Neural cell (in vitro differentiated cells): ENCODE data around the gene TRMT1. TPM values are rescaled to one million over a fixed set of nuclear protein-coding genes. Genes with fewer than 3 reads are reported as not detected.

Experiments used
- H2AFZ ChIP-seq: fragments of 200-600, 300-800 bp; sonication (generic), shearing (Covaris generic); 2 replicates; pipeline ENCODE4 v1.6.0; 2014; ENCODE audit warnings: low read depth, mild to moderate bottlenecking, antibody characterized with exemption, low read length, moderate library complexity
- H3F3A ChIP-seq: fragments of 200-600 bp; shearing (Covaris generic); 2 replicates; pipeline ENCODE4 v1.6.1; 2016; ENCODE audit warnings: mild to moderate bottlenecking, moderate library complexity, mixed read lengths, antibody characterized with exemption, low read length; ENCODE audit not compliant: insufficient read depth, poor library complexity, severe bottlenecking
- H3K27ac ChIP-seq: fragments of 200-600, 300-800 bp; sonication (generic), shearing (Covaris generic); 2 replicates; pipeline ENCODE4 v1.5.1; 2014; ENCODE audit warnings: mild to moderate bottlenecking, low read length, moderate library complexity
- H3K27me3 ChIP-seq: fragments of 300-800, 200-600 bp; sonication (generic), shearing (Covaris generic); 2 replicates; pipeline ENCODE4 v1.6.0; 2014; ENCODE audit warnings: mild to moderate bottlenecking, low read depth, low read length, moderate library complexity; ENCODE audit not compliant: insufficient read depth
- H3K36me3 ChIP-seq: fragments of 300-800, 200-600 bp; sonication (generic), shearing (Covaris generic); 2 replicates; pipeline ENCODE4 v1.5.1; 2014; ENCODE audit warnings: mild to moderate bottlenecking, antibody characterized with exemption, low read length, moderate library complexity; ENCODE audit not compliant: insufficient read depth
- H3K4me2 ChIP-seq: fragments of 300-800, 200-600 bp; sonication (generic), shearing (Covaris generic); 2 replicates; pipeline ENCODE4 v1.6.0; 2014; ENCODE audit warnings: mild to moderate bottlenecking, low read length
- H3K4me3 ChIP-seq: fragments of 300-800, 200-600 bp; sonication (generic), shearing (Covaris generic); 2 replicates; pipeline ENCODE4 v1.5.1; 2014; ENCODE audit warnings: mild to moderate bottlenecking, low read length, moderate library complexity
- H3K79me2 ChIP-seq: fragments of 200-600 bp; shearing (Covaris generic); replicated peaks from 2 replicates; pipeline ENCODE4 v1.6.0; 2014; ENCODE audit warnings: mild to moderate bottlenecking, low read length, moderate library complexity; ENCODE audit not compliant: insufficient read depth
- H3K9ac ChIP-seq: fragments of 300-800, 200-600 bp; sonication (generic), shearing (Covaris generic); 2 replicates; pipeline ENCODE4 v1.6.1; 2016; ENCODE audit warnings: mild to moderate bottlenecking, low read length, mixed read lengths
- H3K9me2 ChIP-seq: fragments of 200-600 bp; shearing (Covaris generic); 2 replicates; pipeline ENCODE4 v1.6.1; 2016; ENCODE audit warnings: mild to moderate bottlenecking, low read length, mixed read lengths; ENCODE audit not compliant: insufficient read depth
- H3K9me3 ChIP-seq: fragments of 200-600, 300-800 bp; sonication (generic), shearing (Covaris generic); 2 replicates; pipeline ENCODE4 v1.6.1; 2016; ENCODE audit warnings: mild to moderate bottlenecking, mixed run types, low read length, moderate library complexity, mixed read lengths
- H4K20me1 ChIP-seq: fragments of 200-600 bp; shearing (Covaris generic); 2 replicates; pipeline ENCODE4 v1.6.1; 2016; ENCODE audit warnings: mild to moderate bottlenecking, mixed run types; ENCODE audit not compliant: insufficient read depth
- CTCF ChIP-seq: fragments of 450-650 bp; IDR thresholded peaks from 2 replicates; pipeline ENCODE4 v1.5.1; 2014; ENCODE audit warnings: antibody characterized with exemption, mild to moderate bottlenecking, moderate library complexity; ENCODE audit not compliant: poor library complexity, severe bottlenecking
- EP300 ChIP-seq: fragments of 450-650 bp; conservative IDR thresholded peaks from 2 replicates; pipeline ENCODE4 v1.6.1; 2014; ENCODE audit warnings: antibody characterized with exemption, mild to moderate bottlenecking, moderate library complexity; ENCODE audit not compliant: poor library complexity, severe bottlenecking
- EZH2 ChIP-seq: fragments of 200-600, 300-800 bp; shearing (Covaris generic), sonication (generic); IDR thresholded peaks from 2 replicates; pipeline ENCODE4 v1.6.1; 2014; ENCODE audit warnings: antibody characterized with exemption, low read length, borderline replicate concordance, mild to moderate bottlenecking; ENCODE audit not compliant: insufficient read depth, poor library complexity, severe bottlenecking
- MXI1 ChIP-seq: fragments of 450-650 bp; conservative IDR thresholded peaks from 2 replicates; pipeline ENCODE4 v1.6.1; 2014; ENCODE audit warnings: antibody characterized with exemption, mild to moderate bottlenecking; ENCODE audit not compliant: poor library complexity, severe bottlenecking
- POLR2AphosphoS5 ChIP-seq: IDR thresholded peaks from 2 replicates; pipeline ENCODE4 v1.6.1; 2012
- RAD21 ChIP-seq: fragments of 450-650 bp; conservative IDR thresholded peaks from 2 replicates; pipeline ENCODE4 v1.6.1; 2014; ENCODE audit warnings: antibody characterized with exemption, mild to moderate bottlenecking, moderate library complexity
- REST ChIP-seq: IDR thresholded peaks from 2 replicates; pipeline ENCODE4 v1.6.1; 2012; ENCODE audit warnings: borderline replicate concordance
- SMC3 ChIP-seq: fragments of 450-650 bp; conservative IDR thresholded peaks from 2 replicates; pipeline ENCODE4 v1.6.1; 2014; ENCODE audit warnings: antibody characterized with exemption, mild to moderate bottlenecking, moderate library complexity; ENCODE audit not compliant: poor library complexity
- TAF1 ChIP-seq: IDR thresholded peaks from 2 replicates; pipeline ENCODE4 v1.6.1; 2012; ENCODE audit warnings: low read depth
- polyA plus RNA-seq: library from polyadenylated mRNA; depleted of rRNA; stranded (reverse); fragments of >200 nt; gene quantifications from 2 replicates; pipeline ENCODE4 v1.2.3, GENCODE V29; 2014

TRMT1 gene
- polyA plus RNA-seq, 1 donor from 2014 or later, result 94.4 TPM

DNA sequence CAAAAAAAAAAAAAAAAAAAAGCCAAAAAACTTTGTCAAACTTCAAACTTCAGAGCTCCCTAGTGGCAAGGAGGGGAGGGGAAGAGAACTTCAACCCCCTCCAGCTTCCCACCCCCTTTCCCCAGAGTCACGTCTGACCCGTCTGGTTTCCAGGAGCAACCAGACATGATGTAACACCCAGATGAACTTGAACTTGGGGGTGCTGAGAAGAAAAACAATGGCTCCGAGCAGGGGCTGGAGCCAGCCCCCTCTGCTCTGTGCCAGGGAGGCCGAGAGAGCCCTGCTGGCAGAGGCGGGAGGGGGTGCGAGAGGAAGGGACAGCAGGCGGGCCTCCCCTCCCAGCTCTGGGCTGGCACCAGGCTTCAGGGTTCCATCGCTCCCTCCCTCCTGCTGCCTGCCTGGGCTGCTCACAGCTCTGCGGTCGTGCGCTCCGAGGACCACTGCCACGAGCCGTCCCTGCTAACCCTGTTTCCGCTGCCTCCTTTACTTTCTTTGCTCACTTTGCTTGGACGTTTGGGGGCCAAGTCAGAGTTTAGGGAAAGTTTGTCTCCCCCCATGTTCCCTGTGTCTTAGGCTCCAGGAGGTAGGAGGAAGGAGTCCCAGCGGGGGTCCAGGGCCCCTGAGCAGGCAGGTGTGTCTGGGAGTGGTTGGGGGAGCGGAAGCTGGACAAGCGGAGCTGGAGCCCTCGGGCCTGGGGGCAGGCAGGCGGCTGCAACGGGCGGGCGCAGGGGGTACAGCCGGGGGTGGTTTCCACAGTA, 25.0 kb downstream of the TRMT1 start:
- H3K79me2 ChIP-seq, result no peaks in the 10 kb centered on the region
- no peaks in the 10 kb centered on the region for H3F3A ChIP-seq
- H3K4me2 ChIP-seq, result no peak overlapping the region
- no peak for TF ChIP-seq REST
- TF ChIP-seq POLR2AphosphoS5, result no peak
- no peak for TF ChIP-seq TAF1
- TF ChIP-seq EZH2, result no peak
- no peak for TF ChIP-seq CTCF
- no peak for TF ChIP-seq SMC3
- TF ChIP-seq MXI1, result no peak
- TF ChIP-seq EP300, result no peak
- no peak for TF ChIP-seq RAD21
- no peak overlapping the region for H3K27ac ChIP-seq
- no peak overlapping the region for H3K9ac ChIP-seq
- H3K9me3 ChIP-seq, result no peaks in the 10 kb centered on the region
- H3K27me3 ChIP-seq, result peaks cover 28% of the 10 kb centered on the region
- no peaks in the 10 kb centered on the region for H4K20me1 ChIP-seq
- H2AFZ ChIP-seq, result no peak overlapping the region
- H3K9me2 ChIP-seq, result no peaks in the 10 kb centered on the region
- H3K36me3 ChIP-seq, result no peaks in the 10 kb centered on the region
- no peak overlapping the region for H3K4me3 ChIP-seq

DNA sequence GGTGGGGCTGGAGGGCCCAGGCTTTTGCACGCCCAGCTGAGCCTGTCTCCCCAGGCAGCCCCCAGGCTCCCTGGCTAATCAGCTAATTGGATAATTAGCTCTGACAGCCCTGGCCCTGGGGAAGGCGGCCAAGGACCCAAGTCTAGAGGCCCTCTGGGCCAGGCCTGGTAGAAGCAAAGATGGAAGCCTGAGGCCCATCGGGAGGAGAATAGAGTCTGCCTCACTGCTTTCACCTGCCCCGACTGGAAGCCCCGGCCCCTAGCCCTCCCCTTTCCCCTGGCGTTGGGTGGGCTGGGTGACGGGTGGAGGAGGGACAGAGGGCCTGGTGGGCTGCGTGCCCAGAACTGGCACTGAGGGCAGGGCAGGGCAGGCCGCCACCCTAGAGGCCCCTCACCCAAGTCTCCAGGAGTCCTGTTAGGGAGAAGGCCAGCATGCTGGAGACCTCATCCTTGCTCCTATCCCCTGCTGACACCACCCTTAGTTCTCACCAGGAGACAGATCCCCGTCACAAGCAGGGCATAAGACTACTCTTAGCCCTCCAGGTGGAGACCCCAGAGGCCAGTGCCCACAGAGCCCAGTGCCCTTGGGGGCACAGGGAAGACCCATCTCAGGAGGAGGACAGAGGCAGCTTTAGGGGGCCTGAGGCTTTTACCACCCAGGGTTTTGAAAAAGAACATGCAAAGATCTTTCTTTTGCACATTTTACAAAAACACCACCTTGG, 25.9 kb downstream of the TRMT1 start:
- Histone ChIP-seq H3F3A (no peaks in the 10 kb centered on the region), H3K4me3 (no peak overlapping the region), H3K79me2 (no peaks in the 10 kb centered on the region), H4K20me1 (no peaks in the 10 kb centered on the region), H3K9me3 (no peaks in the 10 kb centered on the region), H3K27ac (no peak overlapping the region), H3K27me3 (peaks cover 19% of the 10 kb centered on the region), H3K9me2 (no peaks in the 10 kb centered on the region), H3K9ac (no peak overlapping the region), H3K36me3 (no peaks in the 10 kb centered on the region), H2AFZ (no peak overlapping the region), H3K4me2 (no peak overlapping the region)
- no peak for TF ChIP-seq MXI1
- no peak for TF ChIP-seq SMC3
- TF ChIP-seq POLR2AphosphoS5, result no peak
- no peak for TF ChIP-seq REST
- TF ChIP-seq RAD21, result no peak
- no peak for TF ChIP-seq TAF1
- TF ChIP-seq EP300, result no peak
- TF ChIP-seq EZH2, result no peak
- TF ChIP-seq CTCF, result no peak
